HL-60 (cell line): ENCODE results near the gene NTNG2.

ENCODE experiments used
- DNase-seq, 2 experiments: peaks; one replicate each; pipeline ENCODE4 v3.0.0-alpha.2; 2010 to 2020; ENCODE audit warnings: low read depth in 1 of 2, low spot score in 1 of 2
- H3K27ac ChIP-seq: fragments of 250-450 bp; sonication (Bioruptor Pico); replicated peaks from 2 replicates; pipeline ENCODE4 v1.5.1; 2020; ENCODE audit warnings: mild to moderate bottlenecking, moderate library complexity
- H3K27me3 ChIP-seq: fragments of 250-450 bp; sonication (Bioruptor Pico); 2 replicates; pipeline ENCODE4 v1.5.1; 2021; ENCODE audit warnings: mild to moderate bottlenecking, moderate library complexity; ENCODE audit not compliant: insufficient read depth, poor library complexity, severe bottlenecking
- H3K4me3 ChIP-seq: replicated peaks from 2 replicates; pipeline ENCODE4 v1.5.1; 2011; ENCODE audit warnings: mild to moderate bottlenecking, control low read depth, low read length; ENCODE audit not compliant: insufficient read depth
- CTCF ChIP-seq: IDR thresholded peaks from one replicate; pipeline ENCODE4 v1.5.1; 2011; ENCODE audit warnings: low read length, control low read depth, inconsistent platforms; ENCODE audit not compliant: insufficient read depth
- GABPA ChIP-seq: IDR thresholded peaks from 2 replicates; pipeline ENCODE4 v1.6.1; 2012; ENCODE audit warnings: low read depth
- POLR2AphosphoS5 ChIP-seq: IDR thresholded peaks from 2 replicates; pipeline ENCODE4 v1.6.1; 2012; ENCODE audit warnings: low read depth
- REST ChIP-seq: IDR thresholded peaks from 2 replicates; pipeline ENCODE4 v1.6.1; 2012; ENCODE audit warnings: low read depth; ENCODE audit not compliant: insufficient replicate concordance
- SPI1 ChIP-seq: IDR thresholded peaks from 2 replicates; pipeline ENCODE4 v1.6.1; 2012; ENCODE audit warnings: low read depth, mild to moderate bottlenecking, borderline replicate concordance
- long read RNA-seq: library from polyadenylated mRNA; unstranded; transcript quantifications from one replicate; pipeline ENCODE4 v2.0.0, GENCODE V29; 2020

Gene NTNG2
- long read RNA-seq = 0 reads

- Histone ChIP-seq H3K27me3 (no peaks in the 10 kb centered on the region), H3K27ac (peak within 1 kb of the TSS; percentile 79), H3K4me3 (peak within 1 kb of the TSS; percentile 75)
- DNase-seq = no peak
- no peak for TF ChIP-seq SPI1
- TF ChIP-seq REST = no peak
- no peak for TF ChIP-seq CTCF
- no peak for TF ChIP-seq POLR2AphosphoS5
- no peak for TF ChIP-seq GABPA
Observed at GRCh38 chr9:132161743-132162184, at the start of gene NTNG2. Gene NTNG2, plus strand, starts transcription at chr9:132162058. Its CDS starts 4,774 bp downstream, at chr9:132166832.

- Histone ChIP-seq H3K4me3 (no peak overlapping the region), H3K27ac (no peak overlapping the region), H3K27me3 (no peaks in the 10 kb centered on the region)
- TF ChIP-seq REST = peak; percentile 100
- TF ChIP-seq CTCF = no peak
- peak; percentile 34 to 38 for DNase-seq
Observed at GRCh38 chr9:132114102-132114707, 47.7 kb upstream of the NTNG2 start.

GRCh38 chr9:132116583-132116982 lies 45.3 kb upstream of the NTNG2 start:
- DNase-seq = no peak
- no peak overlapping the region for H3K27ac ChIP-seq
- H3K4me3 ChIP-seq = no peak overlapping the region
- H3K27me3 ChIP-seq = peaks cover 3% of the 10 kb centered on the region
- TF ChIP-seq GABPA (no peak), CTCF (no peak)

GRCh38 chr9:132117694-132118093 lies 44.2 kb upstream of the NTNG2 start:
- Histone ChIP-seq H3K27me3 (peaks cover 3% of the 10 kb centered on the region), H3K27ac (no peak overlapping the region), H3K4me3 (no peak overlapping the region)
- no peak for TF ChIP-seq GABPA
- no peak for TF ChIP-seq POLR2AphosphoS5
- TF ChIP-seq REST = no peak
- TF ChIP-seq CTCF = no peak
- no peak for TF ChIP-seq SPI1
- no peak for DNase-seq
